ENCODE data around the gene GGNBP2. TPM values are rescaled to one million over a fixed set of nuclear protein-coding genes. Genes with fewer than 3 reads are reported as not detected.

The GGNBP2 gene
- polyA plus RNA-seq, 1 donor from 2014 or later, result 112 TPM

DNA sequence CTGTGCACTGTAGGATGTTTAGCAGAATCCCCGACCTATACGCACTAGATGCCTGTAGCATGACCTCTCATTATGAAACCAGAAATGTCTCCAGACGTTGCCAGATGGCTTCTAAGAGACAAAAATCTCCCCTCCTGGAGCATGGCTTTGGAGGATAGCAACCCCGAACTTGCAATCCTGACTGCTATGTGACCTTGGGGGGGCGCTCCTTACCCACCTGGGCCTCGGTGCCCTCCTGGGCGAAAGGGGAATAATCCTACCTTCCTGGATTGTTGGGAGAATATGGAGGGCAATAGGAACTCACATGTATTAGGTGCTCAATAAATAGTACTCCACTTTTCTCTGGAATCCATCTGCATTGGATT is 64.8 kb downstream of the GGNBP2 start:
- H3K4me3 ChIP-seq (ENCODE audit: low read length), result no peak overlapping the region
- no peak overlapping the region for H2AFZ ChIP-seq (ENCODE audit: low read depth, low read length)
- H3K9ac ChIP-seq (ENCODE audit: low read length), result no peak overlapping the region
- H4K20me1 ChIP-seq (ENCODE audit: insufficient read depth), result no peaks in the 10 kb centered on the region
- no peaks in the 10 kb centered on the region for H3K79me2 ChIP-seq (replicated peaks; ENCODE audit: insufficient read depth, low read length)
- TF ChIP-seq EP300 (conservative IDR thresholded peaks at IDR 0.05; ENCODE audit: poor library complexity, severe bottlenecking), result no peak
- TF ChIP-seq MXI1 (conservative IDR thresholded peaks at IDR 0.05; ENCODE audit: poor library complexity, severe bottlenecking), result no peak
- no peak for TF ChIP-seq SMC3 (conservative IDR thresholded peaks at IDR 0.05; ENCODE audit: poor library complexity)
- TF ChIP-seq, protein P1, sequence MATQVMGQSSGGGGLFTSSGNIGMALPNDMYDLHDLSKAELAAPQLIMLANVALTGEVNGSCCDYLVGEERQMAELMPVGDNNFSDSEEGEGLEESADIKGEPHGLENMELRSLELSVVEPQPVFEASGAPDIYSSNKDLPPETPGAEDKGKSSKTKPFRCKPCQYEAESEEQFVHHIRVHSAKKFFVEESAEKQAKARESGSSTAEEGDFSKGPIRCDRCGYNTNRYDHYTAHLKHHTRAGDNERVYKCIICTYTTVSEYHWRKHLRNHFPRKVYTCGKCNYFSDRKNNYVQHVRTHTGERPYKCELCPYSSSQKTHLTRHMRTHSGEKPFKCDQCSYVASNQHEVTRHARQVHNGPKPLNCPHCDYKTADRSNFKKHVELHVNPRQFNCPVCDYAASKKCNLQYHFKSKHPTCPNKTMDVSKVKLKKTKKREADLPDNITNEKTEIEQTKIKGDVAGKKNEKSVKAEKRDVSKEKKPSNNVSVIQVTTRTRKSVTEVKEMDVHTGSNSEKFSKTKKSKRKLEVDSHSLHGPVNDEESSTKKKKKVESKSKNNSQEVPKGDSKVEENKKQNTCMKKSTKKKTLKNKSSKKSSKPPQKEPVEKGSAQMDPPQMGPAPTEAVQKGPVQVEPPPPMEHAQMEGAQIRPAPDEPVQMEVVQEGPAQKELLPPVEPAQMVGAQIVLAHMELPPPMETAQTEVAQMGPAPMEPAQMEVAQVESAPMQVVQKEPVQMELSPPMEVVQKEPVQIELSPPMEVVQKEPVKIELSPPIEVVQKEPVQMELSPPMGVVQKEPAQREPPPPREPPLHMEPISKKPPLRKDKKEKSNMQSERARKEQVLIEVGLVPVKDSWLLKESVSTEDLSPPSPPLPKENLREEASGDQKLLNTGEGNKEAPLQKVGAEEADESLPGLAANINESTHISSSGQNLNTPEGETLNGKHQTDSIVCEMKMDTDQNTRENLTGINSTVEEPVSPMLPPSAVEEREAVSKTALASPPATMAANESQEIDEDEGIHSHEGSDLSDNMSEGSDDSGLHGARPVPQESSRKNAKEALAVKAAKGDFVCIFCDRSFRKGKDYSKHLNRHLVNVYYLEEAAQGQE (IDR thresholded peaks at IDR 0.05; ENCODE audit: borderline replicate concordance), result no peak
- no peak for TF ChIP-seq RAD21 (conservative IDR thresholded peaks at IDR 0.05)
- TF ChIP-seq POLR2AphosphoS5 (IDR thresholded peaks at IDR 0.05), result no peak
- TF ChIP-seq, protein P2, sequence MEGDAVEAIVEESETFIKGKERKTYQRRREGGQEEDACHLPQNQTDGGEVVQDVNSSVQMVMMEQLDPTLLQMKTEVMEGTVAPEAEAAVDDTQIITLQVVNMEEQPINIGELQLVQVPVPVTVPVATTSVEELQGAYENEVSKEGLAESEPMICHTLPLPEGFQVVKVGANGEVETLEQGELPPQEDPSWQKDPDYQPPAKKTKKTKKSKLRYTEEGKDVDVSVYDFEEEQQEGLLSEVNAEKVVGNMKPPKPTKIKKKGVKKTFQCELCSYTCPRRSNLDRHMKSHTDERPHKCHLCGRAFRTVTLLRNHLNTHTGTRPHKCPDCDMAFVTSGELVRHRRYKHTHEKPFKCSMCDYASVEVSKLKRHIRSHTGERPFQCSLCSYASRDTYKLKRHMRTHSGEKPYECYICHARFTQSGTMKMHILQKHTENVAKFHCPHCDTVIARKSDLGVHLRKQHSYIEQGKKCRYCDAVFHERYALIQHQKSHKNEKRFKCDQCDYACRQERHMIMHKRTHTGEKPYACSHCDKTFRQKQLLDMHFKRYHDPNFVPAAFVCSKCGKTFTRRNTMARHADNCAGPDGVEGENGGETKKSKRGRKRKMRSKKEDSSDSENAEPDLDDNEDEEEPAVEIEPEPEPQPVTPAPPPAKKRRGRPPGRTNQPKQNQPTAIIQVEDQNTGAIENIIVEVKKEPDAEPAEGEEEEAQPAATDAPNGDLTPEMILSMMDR (IDR thresholded peaks at IDR 0.05; ENCODE audit: poor library complexity, severe bottlenecking), result no peak
- H3K4me2 ChIP-seq (ENCODE audit: low read length), result no peak overlapping the region
- no peaks in the 10 kb centered on the region for H3F3A ChIP-seq (ENCODE audit: insufficient read depth, low read length, poor library complexity, severe bottlenecking)
- H3K27me3 ChIP-seq (ENCODE audit: insufficient read depth, low read depth, low read length), result no peaks in the 10 kb centered on the region
- H3K9me2 ChIP-seq (ENCODE audit: insufficient read depth, low read length), result no peaks in the 10 kb centered on the region
- H3K36me3 ChIP-seq (ENCODE audit: insufficient read depth, low read length), result no peaks in the 10 kb centered on the region
- no peak overlapping the region for H3K27ac ChIP-seq (ENCODE audit: low read length)
- no peaks in the 10 kb centered on the region for H3K9me3 ChIP-seq (ENCODE audit: low read length)

DNA sequence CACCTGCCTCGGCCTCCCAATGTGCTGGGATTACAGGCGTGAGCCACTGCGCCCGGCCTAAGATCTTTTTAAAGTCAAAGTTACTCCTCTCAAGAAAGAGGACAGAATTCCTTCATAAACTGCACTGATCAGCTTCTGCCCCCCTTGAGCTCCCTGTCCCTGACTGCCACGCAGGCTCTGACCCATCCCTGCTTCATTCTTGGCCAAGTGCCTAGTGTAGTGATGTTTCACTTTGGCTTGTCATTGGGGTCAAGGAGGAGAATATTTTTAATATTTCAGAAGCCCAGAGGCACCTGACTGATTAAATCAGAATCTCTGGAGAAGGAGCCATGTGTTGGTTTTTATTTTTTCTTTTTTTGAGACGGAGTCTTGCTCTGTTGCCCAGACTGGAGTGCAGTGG is 65.8 kb downstream of the GGNBP2 start:
- Histone ChIP-seq H3F3A (ENCODE audit: insufficient read depth, low read length, poor library complexity, severe bottlenecking) (no peaks in the 10 kb centered on the region), H3K79me2 (replicated peaks; ENCODE audit: insufficient read depth, low read length) (no peaks in the 10 kb centered on the region), H4K20me1 (ENCODE audit: insufficient read depth) (no peaks in the 10 kb centered on the region), H3K9me3 (ENCODE audit: low read length) (no peaks in the 10 kb centered on the region), H2AFZ (ENCODE audit: low read depth, low read length) (no peak overlapping the region), H3K4me2 (ENCODE audit: low read length) (no peak overlapping the region), H3K27me3 (ENCODE audit: insufficient read depth, low read depth, low read length) (no peaks in the 10 kb centered on the region), H3K36me3 (ENCODE audit: insufficient read depth, low read length) (no peaks in the 10 kb centered on the region), H3K4me3 (ENCODE audit: low read length) (no peak overlapping the region), H3K27ac (ENCODE audit: low read length) (no peak overlapping the region), H3K9me2 (ENCODE audit: insufficient read depth, low read length) (no peaks in the 10 kb centered on the region), H3K9ac (ENCODE audit: low read length) (no peak overlapping the region)
- TF ChIP-seq EP300 (conservative IDR thresholded peaks at IDR 0.05; ENCODE audit: poor library complexity, severe bottlenecking) (no peak), EZH2 (IDR thresholded peaks at IDR 0.05; ENCODE audit: borderline replicate concordance, insufficient read depth, low read length, poor library complexity, severe bottlenecking) (no peak), SMC3 (conservative IDR thresholded peaks at IDR 0.05; ENCODE audit: poor library complexity) (no peak), TAF1 (IDR thresholded peaks at IDR 0.05; ENCODE audit: low read depth) (no peak), MXI1 (conservative IDR thresholded peaks at IDR 0.05; ENCODE audit: poor library complexity, severe bottlenecking) (no peak)
- TF ChIP-seq, protein P1 (IDR thresholded peaks at IDR 0.05; ENCODE audit: borderline replicate concordance), result no peak
- TF ChIP-seq, protein P2 (IDR thresholded peaks at IDR 0.05; ENCODE audit: poor library complexity, severe bottlenecking), result no peak

All from neural cell (in vitro differentiated cells).